H1 (cell line): ENCODE results near the gene CYP39A1. TPM values are rescaled to one million over a fixed set of nuclear protein-coding genes. Genes with fewer than 3 reads are reported as not detected.

ENCODE experiments used
- BRCA1 ChIP-seq: IDR thresholded peaks from 2 replicates; pipeline ENCODE4 v1.6.1; 2012; ENCODE audit warnings: low read depth, low read length, improper control_type of control experiment
- CHD7 ChIP-seq: fragments of 300-600 bp; sonication (generic); IDR thresholded peaks from 2 replicates; pipeline ENCODE4 v1.7.1; 2012; ENCODE audit warnings: low read length, moderate library complexity, mild to moderate bottlenecking, inconsistent platforms; ENCODE audit not compliant: insufficient replicate concordance
- EP300 ChIP-seq, 2 experiments: IDR thresholded peaks; 1 replicate in 1 of 2; 2 replicates in 1 of 2; pipeline ENCODE4 v1.6.1; 2011 to 2012; ENCODE audit warnings: low read depth in 2 of 2, low read length in 2 of 2, mild to moderate bottlenecking in 2 of 2, borderline replicate concordance in 1 of 2, inconsistent platforms in 1 of 2, moderate library complexity in 1 of 2
- GTF2F1 ChIP-seq: IDR thresholded peaks from 2 replicates; pipeline ENCODE4 v1.6.1; 2012; ENCODE audit warnings: low read depth, low read length, improper control_type of control experiment, borderline replicate concordance
- JUND ChIP-seq: IDR thresholded peaks from 2 replicates; pipeline ENCODE4 v1.6.1; 2011; ENCODE audit warnings: mild to moderate bottlenecking, improper control_type of control experiment, low read length
- RNF2 ChIP-seq: fragments of 200-900, 300-1000 bp; sonication (generic); IDR thresholded peaks from 2 replicates; pipeline ENCODE4 v1.7.1; 2016; ENCODE audit warnings: borderline replicate concordance, low read depth, mild to moderate bottlenecking, antibody characterized with exemption, low read length; ENCODE audit not compliant: poor library complexity, severe bottlenecking; ENCODE audit errors: missing control alignments
- TCF12 ChIP-seq: IDR thresholded peaks from 2 replicates; pipeline ENCODE4 v1.6.1; 2011; ENCODE audit warnings: low read depth, mild to moderate bottlenecking, low read length
- polyA plus RNA-seq, 7 experiments: library from polyadenylated mRNA; depleted of rRNA in 3 of 7; stranded (reverse) in 5 of 7; unstranded in 2 of 7; fragments of >200 nt in 5 of 7; fragments of 200-250 nt in 2 of 7; gene quantifications; 1 replicate in 5 of 7; 2 replicates in 1 of 7; 4 replicates in 1 of 7; pipeline versions ENCODE4 v1.2.1 to v1.2.3, GENCODE V29; 2011 to 2013; ENCODE audit warnings: missing spikeins in 2 of 7, mixed read lengths in 2 of 7
- total RNA-seq: library from RNA; stranded (reverse); fragmentation: NEBNext Ultra II Directional; extraction: Animal tissue kit (Norgen Biotek cat#: 25700); gene quantifications from 2 replicates; pipeline ENCODE4 v1.2.1, GENCODE V29; 2021
- TF ChIP-seq, protein P1 (sequence below): IDR thresholded peaks from 2 replicates; pipeline ENCODE4 v1.6.1; 2011; ENCODE audit warnings: low read length, improper control_type of control experiment

Gene CYP39A1
- total and polyA plus RNA-seq, 2 of the 8 experiments (the other 6 are each of a cell fraction or from before 2014, with no cell fraction given): 0.71 to 2.4 TPM

DNA sequence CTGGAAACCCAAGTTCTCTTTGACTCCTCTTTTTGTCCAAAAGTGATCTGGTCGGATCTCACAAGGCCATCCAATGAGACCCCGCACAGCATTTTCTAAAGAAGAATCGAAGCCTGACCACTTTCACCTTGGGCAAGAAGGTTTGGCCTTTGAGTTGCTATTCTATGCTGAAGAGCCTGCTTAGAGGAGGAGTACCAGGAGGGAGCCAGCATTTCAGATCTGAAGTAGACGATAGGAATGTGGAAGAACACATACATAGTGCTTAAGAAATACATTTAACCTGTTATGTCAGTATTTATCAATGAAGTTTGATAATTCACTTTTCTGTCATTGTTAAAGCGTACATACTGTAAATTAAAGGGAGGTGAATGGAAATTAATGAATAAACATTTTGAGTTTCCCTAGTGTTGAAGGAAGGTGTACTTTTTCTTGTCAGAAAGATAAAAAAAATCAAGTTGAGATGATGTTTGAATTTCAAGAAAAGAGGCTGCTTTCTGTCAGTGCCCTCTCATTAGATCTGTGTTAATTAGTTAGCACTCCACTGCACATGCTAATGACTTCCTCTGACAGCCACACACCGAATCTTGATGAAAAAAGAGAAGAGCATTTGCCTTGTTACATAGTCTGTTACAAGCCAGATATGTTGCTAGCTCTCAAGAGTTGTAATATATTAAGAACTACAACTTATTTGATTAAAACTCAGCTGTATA is 24.1 kb upstream of the CYP39A1 start (continued):
- TF ChIP-seq CHD7 (no peak), EP300 (IDR thresholded peaks at IDR 0.05; ENCODE audit: borderline replicate concordance in 1 of 2, low read depth in 2 of 2, low read length in 2 of 2) (no peak), RNF2 (no peak), TCF12 (no peak), GTF2F1 (no peak), BRCA1 (no peak), JUND (no peak)
- TF ChIP-seq, protein P1, sequence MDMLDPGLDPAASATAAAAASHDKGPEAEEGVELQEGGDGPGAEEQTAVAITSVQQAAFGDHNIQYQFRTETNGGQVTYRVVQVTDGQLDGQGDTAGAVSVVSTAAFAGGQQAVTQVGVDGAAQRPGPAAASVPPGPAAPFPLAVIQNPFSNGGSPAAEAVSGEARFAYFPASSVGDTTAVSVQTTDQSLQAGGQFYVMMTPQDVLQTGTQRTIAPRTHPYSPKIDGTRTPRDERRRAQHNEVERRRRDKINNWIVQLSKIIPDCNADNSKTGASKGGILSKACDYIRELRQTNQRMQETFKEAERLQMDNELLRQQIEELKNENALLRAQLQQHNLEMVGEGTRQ: no peak
